Panc1 (cell line): ENCODE measurements around the gene SETD2. TPM values are rescaled to one million over a fixed set of nuclear protein-coding genes. Genes with fewer than 3 reads are reported as not detected.

ENCODE experiments used
- ATAC-seq: fragments of 200-7000 bp; cut with Tn5 transposase; 2 replicates; pipeline ENCODE4 v1.9.1; 2020; ENCODE audit warnings: mild to moderate bottlenecking, moderate library complexity
- BruUV-seq: library from RNA; stranded (reverse); fragments of 400-500 nt; replicated peaks from 2 replicates; lab custom pipeline; 2021; lab: Mats Ljungman, UMichigan
- CTCF ChIA-PET: fragments of 300-600 bp; sonication (Branson Sonifier 250); formaldehyde crosslinking; loops from one replicate; lab custom pipeline; 2022; ENCODE audit warnings: antibody characterized with exemption; lab: Charles Lee
- POLR2A ChIA-PET: fragments of 300-600 bp; sonication (Branson Sonifier 250); formaldehyde crosslinking; loops from one replicate; lab custom pipeline; 2022; ENCODE audit warnings: antibody characterized with exemption; lab: Charles Lee
- DNase-seq: peaks from one replicate; pipeline ENCODE4 v3.0.0-alpha.2; 2010; ENCODE audit warnings: low read depth, low spot score
- H3K27ac ChIP-seq: 2 replicates; pipeline ENCODE4 v1.5.1; 2011; ENCODE audit warnings: mild to moderate bottlenecking, low read length, inconsistent platforms
- H3K27me3 ChIP-seq: fragments of 200-500 bp; sonication (Bioruptor generic); 2 replicates; pipeline ENCODE4 v1.6.0; 2014; ENCODE audit warnings: low read length, inconsistent platforms; ENCODE audit not compliant: control insufficient read depth, insufficient read depth
- H3K36me3 ChIP-seq: fragments of 200-500 bp; sonication (Bioruptor generic); 2 replicates; pipeline ENCODE4 v1.5.1; 2014; ENCODE audit warnings: inconsistent platforms, mild to moderate bottlenecking, low read length, moderate library complexity; ENCODE audit not compliant: control insufficient read depth, insufficient read depth
- H3K4me1 ChIP-seq: 2 replicates; pipeline ENCODE4 v1.5.1; 2011; ENCODE audit warnings: inconsistent platforms, mild to moderate bottlenecking, low read length, moderate library complexity; ENCODE audit not compliant: control insufficient read depth, insufficient read depth
- H3K4me3 ChIP-seq, 2 experiments: 2 replicates each; pipeline ENCODE4 v1.5.1; 2011 to 2012; ENCODE audit warnings: low read depth in 2 of 2, low read length in 2 of 2, mild to moderate bottlenecking in 2 of 2, inconsistent platforms in 1 of 2, moderate library complexity in 1 of 2
- H3K9me3 ChIP-seq: fragments of 200-500 bp; sonication (Bioruptor generic); 2 replicates; pipeline ENCODE4 v1.5.1; 2014; ENCODE audit warnings: low read depth, mild to moderate bottlenecking, inconsistent platforms, low read length, moderate library complexity; ENCODE audit not compliant: control insufficient read depth, insufficient read depth
- CTCF ChIP-seq: fragments of 450-650 bp; IDR thresholded peaks from 2 replicates; pipeline ENCODE4 v1.5.1; 2017; ENCODE audit warnings: mild to moderate bottlenecking
- POLR2AphosphoS5 ChIP-seq: IDR thresholded peaks from 2 replicates; pipeline ENCODE4 v1.6.1; 2012; ENCODE audit warnings: mild to moderate bottlenecking, low read depth, low read length, moderate library complexity
- REST ChIP-seq, 2 experiments: IDR thresholded peaks; 2 replicates each; pipeline ENCODE4 v1.6.1; 2011 to 2012; ENCODE audit warnings: low read depth in 2 of 2, control low read depth in 1 of 2, low read length in 1 of 2, mild to moderate bottlenecking in 1 of 2, moderate library complexity in 1 of 2; ENCODE audit not compliant: insufficient read depth in 1 of 2
- SIN3A ChIP-seq: IDR thresholded peaks from 2 replicates; pipeline ENCODE4 v1.6.1; 2012; ENCODE audit warnings: low read depth, mild to moderate bottlenecking, low read length, moderate library complexity, borderline replicate concordance; ENCODE audit not compliant: insufficient read depth
- TCF7L2 ChIP-seq: IDR thresholded peaks from 2 replicates; pipeline ENCODE4 v1.6.1; 2011; ENCODE audit warnings: mild to moderate bottlenecking, low read depth, low read length, inconsistent platforms
- in situ Hi-C: cut with HindIII; loops from 2 replicates; pipeline ENCODE4 v1.10.0; 2016; ENCODE audit warnings: low sequenced_read_pairs, low pct_unique_long_range_greater_than_20kb
- intact Hi-C: fragments of 100-400 bp; cut with micrococcal nuclease; formaldehyde crosslinking; loops from one replicate; pipeline ENCODE4 v1.10.0; 2022; ENCODE audit not compliant: unreplicated experiment
- total RNA-seq: library from RNA; stranded (reverse); gene quantifications from one replicate; pipeline ENCODE4 v1.2.1, GENCODE V29; 2021; ENCODE audit not compliant: unreplicated experiment

SETD2 gene
- total RNA-seq, 1 experiment from 2014 or later, result 32.6 TPM

DNA sequence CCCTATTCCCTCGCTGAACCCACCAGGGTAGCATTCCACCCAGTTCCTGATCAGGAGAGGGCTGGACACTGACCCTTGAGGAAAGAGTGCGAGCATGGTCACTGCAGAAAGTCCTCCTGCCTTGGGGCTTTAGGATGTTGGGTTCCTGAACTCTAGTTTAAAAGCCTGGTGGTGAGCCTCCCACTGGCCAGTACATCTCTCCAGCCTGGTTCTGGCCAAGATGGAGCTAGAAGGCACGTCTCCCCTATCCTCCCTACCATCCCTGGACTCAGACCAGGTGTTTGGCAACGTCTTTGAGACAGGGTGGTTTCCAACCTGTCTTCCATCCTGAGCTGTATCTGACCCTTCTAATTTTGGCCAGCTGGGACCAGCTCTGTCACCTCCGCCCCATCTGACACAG is 153.0 kb downstream of the SETD2 start:
- Histone ChIP-seq H3K9me3 (no peaks in the 10 kb centered on the region), H3K36me3 (0 out of 2 replicates have a peak, but pooled peaks cover 2% of the 10 kb centered on the region), H3K27me3 (no peaks in the 10 kb centered on the region), H3K4me1 (no peaks in the 10 kb centered on the region), H3K27ac (no peak overlapping the region), H3K4me3 (no peak overlapping the region)
- intact Hi-C loops, result no loop called here
- no peak for TF ChIP-seq SIN3A
- TF ChIP-seq REST (IDR thresholded peaks at IDR 0.05; ENCODE audit: insufficient read depth in 1 of 2, low read depth in 2 of 2, low read length in 1 of 2), result no peak
- TF ChIP-seq CTCF, result no peak
- TF ChIP-seq POLR2AphosphoS5, result no peak
- no peak for TF ChIP-seq TCF7L2
- ChIA-PET POLR2A (no interaction called here), CTCF (no interaction called here)
- in situ Hi-C loops, result no loop called here
- ATAC-seq (no peak), DNase-seq (no peak)
- no TSS peak for BruUV-seq

DNA sequence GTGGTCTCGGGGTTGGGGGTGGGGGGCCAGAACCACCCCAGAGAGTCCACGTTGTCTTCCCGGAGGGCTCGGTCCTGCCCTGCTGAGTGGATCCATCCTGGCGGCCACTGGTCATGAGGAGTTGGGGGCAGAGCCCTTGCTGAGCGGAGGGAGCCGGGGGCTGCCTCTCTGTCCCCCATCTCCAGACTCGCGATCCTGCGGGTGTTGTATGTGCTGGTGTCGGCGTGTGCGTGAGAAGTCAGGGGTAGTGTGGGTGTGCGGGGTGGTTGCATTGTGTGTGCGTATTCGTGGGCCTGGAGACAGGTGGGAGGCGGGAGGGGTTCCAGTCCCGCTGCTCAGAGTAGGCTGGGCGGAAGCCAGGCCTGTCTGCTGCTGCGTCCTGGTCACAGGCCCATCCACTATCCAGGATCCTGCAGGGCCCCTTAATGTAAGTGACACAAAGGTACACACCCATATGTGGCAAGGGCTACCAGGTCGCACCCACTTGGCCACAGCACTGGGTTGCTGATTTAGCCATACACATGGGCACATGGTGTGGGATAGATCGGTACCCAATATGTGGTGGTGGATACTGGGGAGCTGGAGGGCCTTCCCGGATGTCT is 153.7 kb downstream of the SETD2 start:
- H3K27ac ChIP-seq, result no peak overlapping the region
- POLR2A ChIA-PET, result no interaction called here
- in situ Hi-C loops (no loop called here), intact Hi-C loops (no loop called here)
- no peak for TF ChIP-seq TCF7L2
- no peak for TF ChIP-seq REST (IDR thresholded peaks at IDR 0.05; ENCODE audit: insufficient read depth in 1 of 2, low read depth in 2 of 2, low read length in 1 of 2)
- no peak for TF ChIP-seq POLR2AphosphoS5
- TF ChIP-seq CTCF, result no peak
- TF ChIP-seq SIN3A, result no peak
- ATAC-seq (no peak), DNase-seq (no peak)
- no peaks in the 10 kb centered on the region for H3K9me3 ChIP-seq
- no peaks in the 10 kb centered on the region for H3K4me1 ChIP-seq
- CTCF ChIA-PET, result no interaction called here
- no peaks in the 10 kb centered on the region for H3K27me3 ChIP-seq
- no TSS peak for BruUV-seq
- H3K4me3 ChIP-seq, result no peak overlapping the region
- 0 out of 2 replicates have a peak, but pooled peaks cover 2% of the 10 kb centered on the region for H3K36me3 ChIP-seq
